Naive thymus-derived CD4-positive, alpha-beta T cell (primary cell): Measurements from ENCODE around the gene MEG3. TPM values are rescaled to one million over a fixed set of nuclear protein-coding genes. Genes with fewer than 3 reads are reported as not detected.

Experiments
- ATAC-seq: fragments of 150-1000 bp; cut with Tn5 transposase; 2 replicates; pipeline ENCODE4 v1.10.0; 2021; ENCODE audit warnings: mild to moderate bottlenecking, moderate library complexity
- CTCF ChIA-PET: fragments of 350-600 bp; sonication (Branson Sonifier 250); formaldehyde crosslinking; loops from one replicate; lab custom pipeline; 2021; ENCODE audit warnings: antibody characterized with exemption; lab: Charles Lee
- POLR2A ChIA-PET: fragments of 350-600 bp; sonication (Branson Sonifier 250); formaldehyde crosslinking; loops from one replicate; lab custom pipeline; 2021; ENCODE audit warnings: antibody characterized with exemption, inconsistent platforms; lab: Charles Lee
- DNase-seq, 9 donors: peaks; one replicate each; pipeline versions ENCODE4 v3.0.0 to v3.0.0-alpha.2; 2020 to 2022; ENCODE audit warnings: mixed read lengths in 1 of 9
- H3K27ac ChIP-seq: one replicate; pipeline ENCODE4 v1.7.0; 2013; ENCODE audit warnings: mild to moderate bottlenecking, low read depth, low read length, moderate library complexity
- H3K27me3 ChIP-seq, 2 donors: one replicate each; pipeline ENCODE4 v1.7.0; 2013; ENCODE audit warnings: low read length in 2 of 2, mild to moderate bottlenecking in 2 of 2, moderate library complexity in 2 of 2; ENCODE audit not compliant: control insufficient read depth in 2 of 2, insufficient read depth in 2 of 2
- H3K36me3 ChIP-seq, 3 experiments: 1 replicate in 2 of 3; 2 replicates in 1 of 3; pipeline ENCODE4 v1.7.0; 2013; ENCODE audit warnings: low read length in 3 of 3, mild to moderate bottlenecking in 3 of 3, moderate library complexity in 1 of 3; ENCODE audit not compliant: insufficient read depth in 3 of 3, control insufficient read depth in 2 of 3
- H3K4me1 ChIP-seq, 2 donors: one replicate each; pipeline ENCODE4 v1.7.0; 2013; ENCODE audit warnings: low read length in 2 of 2, mild to moderate bottlenecking in 2 of 2, moderate library complexity in 1 of 2; ENCODE audit not compliant: control insufficient read depth in 2 of 2, insufficient read depth in 2 of 2
- H3K4me3 ChIP-seq: 2 replicates; pipeline ENCODE4 v1.7.0; 2013; ENCODE audit warnings: mild to moderate bottlenecking, low read length
- H3K9me3 ChIP-seq, 3 experiments: 1 replicate in 2 of 3; 2 replicates in 1 of 3; pipeline ENCODE4 v1.7.0; 2013; ENCODE audit warnings: low read length in 3 of 3; ENCODE audit not compliant: control insufficient read depth in 2 of 3
- H3K27ac Mint-ChIP-seq, 9 donors: one replicate each; pipeline ENCODE4 v1.8.0; 2020 to 2022; ENCODE audit warnings: mixed read lengths in 9 of 9, mild to moderate bottlenecking in 8 of 9, moderate library complexity in 5 of 9, inconsistent platforms in 2 of 9
- H3K27me3 Mint-ChIP-seq, 5 donors: one replicate each; pipeline ENCODE4 v1.8.0; 2021 to 2022; ENCODE audit warnings: mixed read lengths in 5 of 5, mild to moderate bottlenecking in 1 of 5
- H3K36me3 Mint-ChIP-seq, 5 donors: one replicate each; pipeline ENCODE4 v1.8.0; 2020 to 2022; ENCODE audit warnings: mixed read lengths in 5 of 5, mild to moderate bottlenecking in 3 of 5, inconsistent platforms in 1 of 5
- H3K4me1 Mint-ChIP-seq, 7 donors: one replicate each; pipeline ENCODE4 v1.8.0; 2020 to 2022; ENCODE audit warnings: mixed read lengths in 7 of 7, mild to moderate bottlenecking in 3 of 7, inconsistent platforms in 1 of 7
- H3K4me3 Mint-ChIP-seq, 10 donors: one replicate each; pipeline ENCODE4 v1.8.0; 2020 to 2022; ENCODE audit warnings: mild to moderate bottlenecking in 10 of 10, mixed read lengths in 10 of 10, moderate library complexity in 6 of 10, inconsistent platforms in 2 of 10
- H3K9me3 Mint-ChIP-seq, 11 donors: one replicate each; pipeline ENCODE4 v1.8.0; 2020 to 2022; ENCODE audit warnings: mixed read lengths in 11 of 11, mild to moderate bottlenecking in 4 of 11, inconsistent platforms in 1 of 11, moderate library complexity in 1 of 11
- intact Hi-C, 2 donors: fragments of 100-400 bp; cut with micrococcal nuclease; formaldehyde crosslinking; loops; one replicate each; pipeline ENCODE4 v1.15.1; 2023
- polyA plus RNA-seq, 2 donors: library from polyadenylated mRNA; unstranded; fragments of 300-500 nt; fragmentation: Illumina TruSeq; gene quantifications; one replicate each; pipeline ENCODE4 v1.2.3, GENCODE V29; 2021
- total RNA-seq, 6 experiments: library from RNA in 5 of 6; stranded (reverse) in 5 of 6; gene quantifications; 1 replicate in 5 of 6; 2 replicates in 1 of 6; pipeline ENCODE4 v1.2.3 and lab custom pipeline; 2021 to 2026

The MEG3 gene
- total and polyA plus RNA-seq, 7 experiments from 2014 or later, result 0.80 to 2.4 TPM; not detected in 5

GRCh38 chr14:100851586-100851916, 25.6 kb downstream of the MEG3 start:
- H3K36me3 ChIP-seq, result no peaks in the 10 kb centered on the region
- ChIA-PET CTCF (interaction anchor here (1.8 to 2.6 kb wide), 2 partner anchors 776 to 778 kb away, joined by 8 to 9 read pairs; no protein-coding TSS in a partner anchor), POLR2A (no interaction called here)
- no peak overlapping the region for H3K4me3 ChIP-seq
- no peaks in the 10 kb centered on the region for H3K9me3 Mint-ChIP-seq
- no peak overlapping the region for H3K27ac Mint-ChIP-seq
- no peaks in the 10 kb centered on the region for H3K36me3 Mint-ChIP-seq
- peaks cover 0 to 8% of the 10 kb centered on the region in 2 donors for H3K4me1 ChIP-seq
- H3K27ac ChIP-seq, result no peak overlapping the region
- intact Hi-C loops, result loop anchor here (1.0 to 5.0 kb wide), 3 partner anchors 189 to 777 kb away; no protein-coding TSS in a partner anchor
- no peaks in the 10 kb centered on the region for H3K27me3 Mint-ChIP-seq
- H3K4me3 Mint-ChIP-seq, result no peak overlapping the region
- H3K27me3 ChIP-seq, result no peaks in the 10 kb centered on the region
- DNase-seq, result no peak
- no peak for ATAC-seq
- H3K9me3 ChIP-seq, result no peaks in the 10 kb centered on the region
- H3K4me1 Mint-ChIP-seq, result peaks cover 0 to 7% (median 0%) of the 10 kb centered on the region in 7 donors

- H3K27me3 ChIP-seq, result no peaks in the 10 kb centered on the region
- Mint-ChIP-seq H3K4me3 (no peak overlapping the region), H3K36me3 (no peaks in the 10 kb centered on the region), H3K27ac (no peak overlapping the region), H3K27me3 (no peaks in the 10 kb centered on the region), H3K9me3 (no peaks in the 10 kb centered on the region), H3K4me1 (peaks cover 0 to 7% (median 0%) of the 10 kb centered on the region in 7 donors)
- CTCF ChIA-PET, result interaction anchor here (0.6 to 2.6 kb wide), 3 partner anchors 509 to 777 kb away, joined by 4 to 9 read pairs (median 8); no protein-coding TSS in a partner anchor
- DNase-seq (no peak), ATAC-seq (no peak)
- POLR2A ChIA-PET, result no interaction called here
- H3K27ac ChIP-seq, result no peak overlapping the region
- peaks cover 0 to 8% of the 10 kb centered on the region in 2 donors for H3K4me1 ChIP-seq
- no peaks in the 10 kb centered on the region for H3K9me3 ChIP-seq
- no peaks in the 10 kb centered on the region for H3K36me3 ChIP-seq
- intact Hi-C loops, result loop anchor here (1.0 to 5.0 kb wide), 3 partner anchors 189 to 776 kb away; no protein-coding TSS in a partner anchor
- H3K4me3 ChIP-seq, result no peak overlapping the region
Measured at GRCh38 chr14:100851946-100852620, 26.2 kb downstream of the MEG3 start.

GRCh38 chr14:100854435-100854834, 28.5 kb downstream of the MEG3 start:
- H3K9me3 ChIP-seq, result no peaks in the 10 kb centered on the region
- Mint-ChIP-seq H3K36me3 (no peaks in the 10 kb centered on the region), H3K4me1 (peaks cover 0 to 7% (median 0%) of the 10 kb centered on the region in 7 donors), H3K27me3 (peaks cover 0 to 4% (median 0%) of the 10 kb centered on the region in 5 donors), H3K4me3 (no peak overlapping the region), H3K27ac (no peak overlapping the region), H3K9me3 (no peaks in the 10 kb centered on the region)
- H3K27ac ChIP-seq, result no peak overlapping the region
- ATAC-seq, result no peak
- H3K36me3 ChIP-seq, result no peaks in the 10 kb centered on the region
- peaks cover 0 to 2% of the 10 kb centered on the region in 2 donors for H3K4me1 ChIP-seq
- DNase-seq, result no peak
- intact Hi-C loops, result loop anchor here in 1 of 2 donors (5.0 kb wide), 1 partner anchor 383 kb away; no protein-coding TSS in a partner anchor
- no peak overlapping the region for H3K4me3 ChIP-seq
- POLR2A ChIA-PET, result no interaction called here
- H3K27me3 ChIP-seq, result no peaks in the 10 kb centered on the region
- CTCF ChIA-PET, result no interaction called here

GRCh38 chr14:100855256-100855930, 29.5 kb downstream of the MEG3 start:
- H3K27me3 ChIP-seq, result no peaks in the 10 kb centered on the region
- Mint-ChIP-seq H3K27me3 (peaks cover 0 to 5% (median 0%) of the 10 kb centered on the region in 5 donors), H3K4me1 (peaks cover 0 to 7% (median 0%) of the 10 kb centered on the region in 7 donors), H3K4me3 (no peak overlapping the region), H3K9me3 (no peaks in the 10 kb centered on the region), H3K27ac (no peak overlapping the region), H3K36me3 (no peaks in the 10 kb centered on the region)
- DNase-seq (no peak), ATAC-seq (no peak)
- H3K36me3 ChIP-seq, result no peaks in the 10 kb centered on the region
- H3K9me3 ChIP-seq, result no peaks in the 10 kb centered on the region
- CTCF ChIA-PET, result no interaction called here
- H3K27ac ChIP-seq, result no peak overlapping the region
- H3K4me3 ChIP-seq, result no peak overlapping the region
- H3K4me1 ChIP-seq, result no peaks in the 10 kb centered on the region
- intact Hi-C loops, result no loop called here
- POLR2A ChIA-PET, result no interaction called here

- ChIA-PET POLR2A (no interaction called here), CTCF (no interaction called here)
- no peak overlapping the region for H3K27ac ChIP-seq
- Mint-ChIP-seq H3K27me3 (peaks cover 0 to 5% (median 0%) of the 10 kb centered on the region in 5 donors), H3K9me3 (no peaks in the 10 kb centered on the region), H3K4me3 (no peak overlapping the region), H3K27ac (no peak overlapping the region), H3K36me3 (no peaks in the 10 kb centered on the region), H3K4me1 (no peaks in the 10 kb centered on the region)
- H3K4me3 ChIP-seq, result no peak overlapping the region
- no peak for DNase-seq
- intact Hi-C loops, result no loop called here
- no peak for ATAC-seq
- H3K9me3 ChIP-seq, result no peaks in the 10 kb centered on the region
- H3K27me3 ChIP-seq, result no peaks in the 10 kb centered on the region
- no peaks in the 10 kb centered on the region for H3K36me3 ChIP-seq
- no peaks in the 10 kb centered on the region for H3K4me1 ChIP-seq
Measured at GRCh38 chr14:100856056-100856950, 30.4 kb downstream of the MEG3 start.

GRCh38 chr14:100857233-100857922, 31.5 kb downstream of the MEG3 start:
- no peaks in the 10 kb centered on the region for H3K27me3 ChIP-seq
- no peak overlapping the region for H3K27ac Mint-ChIP-seq
- intact Hi-C loops, result no loop called here
- CTCF ChIA-PET, result no interaction called here
- no peaks in the 10 kb centered on the region for H3K9me3 Mint-ChIP-seq
- H3K36me3 ChIP-seq, result no peaks in the 10 kb centered on the region
- peaks cover 0 to 7% (median 0%) of the 10 kb centered on the region in 5 donors for H3K27me3 Mint-ChIP-seq
- H3K9me3 ChIP-seq, result no peaks in the 10 kb centered on the region
- H3K4me1 ChIP-seq, result no peaks in the 10 kb centered on the region
- POLR2A ChIA-PET, result no interaction called here
- no peaks in the 10 kb centered on the region for H3K4me1 Mint-ChIP-seq
- H3K4me3 ChIP-seq, result no peak overlapping the region
- no peak overlapping the region for H3K27ac ChIP-seq
- no peaks in the 10 kb centered on the region for H3K36me3 Mint-ChIP-seq
- DNase-seq, result no peak
- no peak for ATAC-seq
- H3K4me3 Mint-ChIP-seq, result no peak overlapping the region
